T-helper 1 cell (primary cell): ENCODE measurements around the gene FAIM2.
"Not testable (repeated sequence)": the region's sequence is repeated elsewhere in the genome, so short reads cannot be mapped to it uniquely, and the experiment has no call there.

Source experiments
- DNase-seq, 5 donors: peaks; one replicate each; pipeline ENCODE4 v3.0.0-alpha.2; 2012 to 2020

The FAIM2 gene

DNA sequence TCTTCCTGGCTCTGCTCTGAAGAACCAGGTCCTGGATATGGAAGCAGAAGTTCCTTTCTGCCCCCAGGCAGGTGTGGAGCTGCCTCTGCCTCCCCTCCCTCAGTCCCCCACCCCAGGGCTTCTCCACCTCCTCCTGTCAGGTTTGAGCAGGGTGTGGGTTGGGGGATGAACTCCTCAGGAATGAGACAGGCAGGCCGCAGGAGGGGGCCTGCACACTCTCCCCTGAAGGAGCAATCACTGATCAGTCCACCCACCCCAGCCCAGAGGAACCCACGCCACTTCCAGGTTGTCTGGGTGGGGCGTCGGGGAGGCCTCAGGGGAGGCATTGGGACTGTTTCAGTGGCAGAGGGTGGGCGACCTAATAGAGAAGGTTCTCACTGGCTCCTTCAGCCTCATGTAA, 26.6 kb downstream of the FAIM2 start:
- DNase-seq: no peak

DNA sequence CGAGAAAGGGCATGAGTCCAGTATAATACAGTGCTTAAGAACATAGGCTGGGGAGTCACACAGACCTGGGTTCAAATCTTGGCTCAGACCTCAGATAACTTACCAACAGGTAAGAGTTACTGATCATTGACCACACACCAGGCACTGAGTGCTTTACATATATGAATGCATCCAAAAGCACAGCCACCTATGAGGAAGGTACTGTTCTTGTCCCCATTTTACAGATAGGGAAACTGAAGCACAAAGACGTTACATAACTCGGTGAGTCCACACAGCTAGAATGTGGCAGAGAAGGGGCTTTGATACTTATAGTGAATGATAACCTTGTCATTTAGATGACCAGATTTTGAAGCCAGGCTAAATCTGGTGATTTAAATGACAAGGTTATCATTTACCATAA, 27.6 kb downstream of the FAIM2 start:
- DNase-seq: no peak

DNA sequence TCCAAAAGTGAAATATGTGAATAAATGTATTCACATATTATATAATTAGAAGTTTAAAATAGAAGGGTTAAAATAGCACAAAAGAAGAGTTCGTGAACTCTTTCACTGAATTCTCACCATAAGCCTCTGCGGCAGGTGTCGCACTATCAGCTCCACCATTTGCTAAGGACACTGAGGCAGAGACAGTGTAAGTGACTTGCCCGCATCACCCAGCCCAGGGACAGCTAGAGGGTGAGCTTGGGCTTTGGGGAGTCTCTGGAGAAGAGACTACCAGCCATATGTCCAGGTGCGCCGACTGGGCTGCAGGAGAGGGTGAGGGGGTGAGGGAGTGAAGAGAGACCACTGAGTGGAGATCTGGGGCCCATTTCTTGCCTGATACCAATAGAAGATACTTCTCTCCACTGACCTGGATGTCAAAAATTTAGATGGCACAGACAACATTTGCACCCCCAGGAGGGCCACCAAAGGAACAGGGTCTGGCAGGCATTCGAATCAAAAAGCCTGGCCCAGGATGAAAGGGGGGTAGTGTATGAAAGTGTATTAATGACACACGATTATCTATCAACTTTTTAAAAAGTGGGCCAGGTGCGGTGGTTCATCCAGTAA, 28.5 kb downstream of the FAIM2 start:
- DNase-seq: no peak

DNA sequence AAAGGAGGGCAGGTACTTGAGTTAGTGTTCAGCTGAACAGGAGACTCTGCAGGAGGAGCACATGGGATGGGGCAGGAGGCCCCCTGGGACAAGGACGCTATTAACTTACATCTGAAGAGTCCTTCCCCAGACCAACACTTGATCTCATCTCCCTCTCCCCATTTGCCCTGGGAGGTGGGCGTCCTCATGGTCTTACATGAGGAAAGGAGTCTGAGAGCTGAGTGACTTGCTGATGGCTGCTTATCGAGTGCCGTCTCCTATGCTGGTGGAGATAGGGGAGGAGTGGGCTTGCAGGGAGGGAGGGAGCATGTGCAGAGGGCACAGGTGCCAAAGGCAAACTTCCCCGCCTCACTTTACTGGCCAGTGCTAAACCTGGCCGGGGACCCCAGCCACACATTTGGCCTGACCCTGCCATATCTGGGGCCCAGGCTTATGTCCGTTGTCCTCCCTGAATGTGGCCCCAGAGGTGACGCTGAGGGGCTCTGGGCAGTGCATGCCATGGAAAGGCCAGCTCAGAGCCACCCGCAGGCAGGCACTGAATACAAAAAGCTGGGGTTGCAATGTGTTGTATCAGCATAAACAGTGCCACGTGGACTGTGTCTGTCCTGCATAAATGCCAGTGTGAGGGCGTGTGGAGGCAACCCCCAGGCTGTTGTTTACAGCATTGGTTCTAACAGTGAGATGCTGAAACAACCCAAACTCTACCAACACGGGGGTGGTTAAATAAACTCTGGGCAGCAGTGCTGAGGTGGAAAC, 29.4 kb downstream of the FAIM2 start:
- DNase-seq: no peak

DNA sequence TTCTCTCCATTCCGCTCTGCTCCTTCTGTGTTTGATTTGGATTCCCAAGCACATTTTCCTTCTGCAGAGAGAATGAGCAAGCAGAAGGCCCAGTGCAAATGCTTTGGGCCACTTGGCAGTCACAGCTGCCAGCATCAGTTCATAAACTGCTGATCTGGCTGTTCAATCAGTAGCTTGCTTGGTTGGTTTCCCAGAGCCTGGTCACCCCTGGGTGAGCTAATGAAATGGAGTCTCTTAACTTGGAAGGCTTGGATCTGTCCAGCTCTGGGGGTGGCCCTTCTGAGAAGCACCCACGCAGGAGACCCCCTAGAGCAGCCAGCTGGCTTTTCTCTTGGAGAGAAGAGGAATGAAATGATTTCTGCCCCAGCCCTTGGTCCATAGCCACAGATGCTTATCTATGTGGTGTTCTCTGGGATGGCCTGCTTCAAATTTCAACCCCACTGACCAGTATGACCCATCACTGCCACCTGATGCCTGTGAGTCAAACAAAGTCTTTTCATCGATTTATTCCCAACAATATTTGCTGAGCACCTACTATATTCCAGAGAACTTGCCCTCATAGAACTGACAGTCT, 30.3 kb downstream of the FAIM2 start:
- no peak for DNase-seq

DNA sequence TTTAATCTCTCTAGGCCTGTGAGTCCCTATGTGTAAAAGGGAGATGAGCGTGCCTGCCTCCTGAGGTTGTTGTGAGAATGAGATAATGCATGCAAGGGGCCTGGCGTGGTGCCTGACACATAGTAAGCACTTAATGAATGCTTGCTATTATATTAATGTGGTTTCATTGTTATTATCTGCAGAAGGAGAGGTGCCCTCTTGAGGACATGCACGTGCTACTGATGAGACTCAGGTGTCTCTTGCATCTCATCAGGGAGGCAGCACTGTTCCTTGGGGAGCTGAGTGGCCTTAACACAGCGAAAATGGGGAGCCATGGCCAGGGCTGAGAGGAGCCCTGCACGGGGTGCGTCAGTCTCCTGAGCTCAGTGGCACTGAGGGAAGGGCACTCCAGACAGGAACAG, 30.9 kb downstream of the FAIM2 start:
- DNase-seq: no peak

DNA sequence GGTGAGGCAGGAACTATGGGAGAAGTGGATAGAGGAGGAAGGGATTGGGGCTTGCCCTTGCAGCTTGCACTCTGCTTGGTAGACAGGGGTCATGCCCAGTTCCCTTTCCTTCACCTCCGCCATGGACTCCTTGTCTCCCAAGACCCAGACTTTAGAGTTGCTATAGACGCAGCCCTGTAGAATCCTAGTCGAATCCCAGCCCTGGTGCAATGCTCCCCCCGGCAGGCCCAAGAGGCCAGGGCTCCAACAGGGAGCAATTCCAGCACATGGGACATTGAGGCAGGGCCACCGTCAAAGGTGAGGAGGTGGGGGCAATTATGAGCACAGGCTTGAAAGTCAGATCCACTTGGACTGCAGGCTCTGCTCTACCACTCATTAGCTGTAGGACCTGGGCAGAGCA, 31.3 kb downstream of the FAIM2 start:
- no peak for DNase-seq

DNA sequence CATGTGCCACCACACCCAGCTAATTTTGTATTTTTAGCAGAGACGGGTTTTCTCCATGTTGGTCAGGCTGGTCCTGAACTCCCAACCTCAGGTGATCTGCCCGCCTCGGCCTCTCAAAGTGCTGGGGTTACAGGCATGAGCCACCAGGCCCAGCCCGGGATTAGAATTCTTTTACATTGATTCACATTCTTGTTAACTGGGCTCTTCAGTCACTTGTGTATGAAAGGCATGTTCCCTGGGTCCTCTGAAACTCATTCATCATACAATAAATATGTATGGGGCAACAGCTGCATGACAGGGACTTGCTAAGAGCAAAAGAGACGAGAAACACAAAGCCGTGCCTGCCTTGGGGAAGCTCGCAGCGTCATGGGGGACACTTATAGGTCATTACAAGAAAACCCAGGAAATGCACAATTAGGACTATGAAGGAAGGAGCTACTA, 31.9 kb downstream of the FAIM2 start:
- DNase-seq: not testable (repeated sequence)

DNA sequence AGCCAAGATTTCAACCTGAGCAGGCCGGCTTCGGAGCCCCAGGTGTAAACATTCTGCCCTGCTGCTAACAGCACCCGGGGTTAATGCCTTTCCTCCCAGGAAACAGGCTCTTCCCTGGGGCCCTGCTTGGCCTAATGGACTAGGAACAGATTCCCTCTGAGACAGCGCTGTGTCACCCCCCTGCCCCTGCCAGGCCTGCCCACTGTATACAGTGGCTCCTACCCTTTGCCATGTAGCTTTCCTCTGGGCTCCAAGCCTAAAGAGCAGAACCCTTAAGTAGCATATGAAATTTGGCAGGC, 32.5 kb downstream of the FAIM2 start:
- no peak for DNase-seq

DNA sequence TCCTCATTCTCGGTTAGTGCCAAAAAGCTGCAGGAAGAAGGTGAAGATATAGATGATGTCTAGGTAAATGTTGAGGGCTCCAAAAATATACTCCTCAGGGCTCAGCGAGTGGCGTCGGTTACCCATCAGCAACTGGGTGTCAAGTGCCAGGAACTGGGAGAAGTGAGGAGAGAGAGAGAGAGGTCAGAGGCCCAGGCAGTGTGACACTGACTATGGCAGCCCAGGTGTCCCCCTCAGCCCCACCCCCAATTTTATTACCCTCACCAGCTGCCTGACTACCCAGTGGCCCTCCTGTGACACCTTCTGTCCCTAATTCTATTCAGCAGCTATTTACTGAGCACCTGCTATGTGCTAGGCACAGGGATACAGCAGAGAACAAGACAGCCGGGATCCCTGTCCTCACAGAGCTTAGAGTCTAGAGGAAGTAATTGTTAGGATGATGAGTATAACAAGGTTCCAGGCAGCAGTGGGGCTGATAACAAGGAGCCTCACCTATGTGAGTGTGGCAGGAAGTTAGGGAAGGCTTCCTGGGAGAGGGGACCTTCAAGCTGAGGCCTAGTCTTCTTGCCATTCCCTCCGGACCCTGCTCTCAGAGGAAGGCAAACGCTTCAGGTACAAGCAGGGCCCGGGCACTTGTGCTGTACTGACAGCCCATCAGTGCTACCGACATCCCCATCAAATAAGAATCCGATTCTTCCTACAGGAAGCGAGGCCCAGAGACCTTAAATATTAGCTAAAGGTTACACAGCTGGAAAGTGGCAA, 33.0 kb downstream of the FAIM2 start:
- DNase-seq: no peak

DNA sequence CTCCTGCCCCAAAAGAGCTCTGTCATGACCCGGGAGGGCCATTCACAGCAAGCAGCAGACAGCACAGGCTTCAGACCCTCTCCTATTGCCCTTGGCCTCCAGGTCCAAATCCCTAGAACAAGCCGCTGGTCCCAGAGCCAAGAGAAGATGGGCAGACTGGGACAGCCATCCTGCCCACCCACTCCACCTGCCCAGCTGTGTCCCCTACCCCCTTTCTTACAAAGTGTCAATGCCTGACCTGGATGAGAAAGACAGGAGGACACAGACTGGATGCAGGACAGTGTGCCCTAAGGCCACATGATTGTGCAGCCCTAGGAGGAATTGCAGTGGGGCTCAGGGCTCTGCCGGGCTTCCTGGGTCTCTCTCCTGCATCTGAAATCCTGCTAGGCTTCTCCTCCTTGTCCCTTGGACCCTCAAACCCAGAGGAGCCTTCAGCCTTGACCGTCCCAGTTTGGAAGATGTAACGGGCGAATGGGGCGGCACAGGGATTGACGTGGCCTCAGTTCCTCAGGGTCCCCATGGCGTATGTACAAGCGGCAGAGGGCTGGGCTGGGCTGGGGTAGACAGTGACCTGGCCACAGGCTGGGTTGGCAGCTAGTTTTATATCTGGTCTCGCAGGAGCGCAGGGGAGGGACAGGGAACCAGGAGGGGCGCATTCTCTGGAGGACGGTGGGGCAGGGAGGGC, 33.7 kb downstream of the FAIM2 start:
- DNase-seq: no peak

DNA sequence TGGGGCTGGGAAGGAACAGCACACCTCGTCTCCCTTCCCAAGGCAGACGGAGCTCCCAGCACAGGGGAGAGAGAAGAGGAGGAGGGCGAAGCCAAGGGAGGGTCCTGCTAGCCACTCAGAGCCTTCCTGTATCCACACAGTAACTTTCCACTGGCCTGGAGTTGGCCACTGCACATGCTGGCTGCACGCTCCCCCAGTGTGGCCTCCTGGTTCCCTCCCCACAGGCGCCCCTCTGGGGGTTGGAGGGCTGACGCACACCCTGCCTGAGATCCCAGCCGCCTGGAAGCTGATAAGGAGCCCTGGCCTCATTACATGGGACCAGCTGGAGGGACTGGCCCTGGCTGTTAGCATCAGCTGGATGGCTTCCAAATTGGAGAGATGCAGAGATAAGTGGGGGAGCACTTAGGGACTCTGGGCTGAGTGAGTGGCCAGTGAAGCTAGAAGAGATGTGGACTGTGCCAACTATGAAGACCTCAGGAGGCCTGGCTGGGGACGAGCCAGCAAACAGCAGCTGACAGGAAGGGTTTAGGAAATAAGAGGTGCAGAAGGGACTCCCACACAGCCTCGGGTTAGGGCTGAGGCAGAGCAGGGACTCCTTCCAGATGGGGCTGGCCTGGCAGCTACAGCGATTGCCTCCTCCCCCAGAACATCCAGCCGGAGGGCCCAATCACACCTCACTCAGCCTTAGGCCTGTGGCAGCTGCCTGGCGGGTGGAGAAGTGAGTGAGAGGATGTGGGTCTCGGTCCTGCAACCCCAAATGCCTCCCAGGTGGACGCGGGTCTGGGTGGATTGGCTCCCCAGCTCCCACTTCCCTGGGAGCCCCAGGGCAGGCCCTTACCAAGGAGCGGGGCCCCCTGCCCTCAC, 34.5 kb downstream of the FAIM2 start:
- DNase-seq: no peak

DNA sequence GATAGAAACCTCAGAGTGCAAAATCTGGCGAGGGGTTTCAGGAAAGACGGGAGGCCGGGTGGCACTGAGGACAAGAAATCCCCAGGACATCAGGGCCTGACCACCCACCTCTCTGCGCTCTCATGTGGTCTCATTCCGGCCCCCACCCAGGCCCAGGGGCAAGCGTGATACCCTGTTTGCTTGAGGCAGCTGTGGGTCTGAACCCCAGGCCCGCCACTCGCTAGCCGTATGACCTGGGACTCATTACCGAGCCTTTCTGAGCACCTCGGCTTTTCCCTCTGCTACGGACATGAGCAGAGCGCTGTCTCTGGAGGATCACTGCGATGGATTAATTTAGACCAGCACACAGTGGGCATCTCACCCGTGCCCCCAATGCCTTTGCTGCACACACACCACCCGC, 35.3 kb downstream of the FAIM2 start:
- no peak for DNase-seq

DNA sequence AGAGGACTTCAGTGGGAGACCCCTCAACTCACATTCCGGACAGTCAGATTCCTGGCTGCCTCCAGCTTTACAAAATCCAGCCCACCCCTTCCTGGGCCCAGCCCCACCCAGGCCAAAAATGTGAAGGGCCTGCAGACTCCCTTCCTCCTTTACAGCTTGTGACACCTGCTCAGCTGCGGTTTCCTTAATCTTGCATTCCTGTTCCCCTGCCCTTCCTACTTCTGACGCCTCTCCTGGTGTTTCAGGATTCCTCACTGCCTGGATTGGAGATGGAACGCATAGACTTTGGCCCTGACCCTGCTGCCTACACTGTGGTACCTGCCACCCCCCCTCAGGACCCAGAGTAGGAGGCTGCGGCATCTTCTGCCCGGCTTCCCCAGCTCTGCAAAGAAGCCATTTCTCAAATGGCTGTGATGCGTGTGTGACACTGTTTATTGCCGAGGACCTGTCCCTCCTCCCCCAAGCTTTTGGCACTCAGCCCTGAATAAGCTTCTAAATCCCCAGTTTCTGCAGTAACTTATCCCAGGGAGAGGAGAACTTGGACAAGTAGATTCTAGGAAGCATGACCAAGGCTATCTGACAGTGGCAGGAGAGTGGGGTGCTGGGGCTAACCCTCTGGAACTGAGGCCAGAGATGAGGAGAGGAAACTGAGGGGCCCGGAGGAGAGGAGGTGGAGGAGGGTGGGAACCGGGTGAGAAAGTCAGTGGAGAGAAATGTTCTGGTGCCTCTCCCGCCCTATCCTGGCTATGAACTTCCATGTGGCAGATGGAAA, 35.9 kb downstream of the FAIM2 start:
- no peak for DNase-seq

DNA sequence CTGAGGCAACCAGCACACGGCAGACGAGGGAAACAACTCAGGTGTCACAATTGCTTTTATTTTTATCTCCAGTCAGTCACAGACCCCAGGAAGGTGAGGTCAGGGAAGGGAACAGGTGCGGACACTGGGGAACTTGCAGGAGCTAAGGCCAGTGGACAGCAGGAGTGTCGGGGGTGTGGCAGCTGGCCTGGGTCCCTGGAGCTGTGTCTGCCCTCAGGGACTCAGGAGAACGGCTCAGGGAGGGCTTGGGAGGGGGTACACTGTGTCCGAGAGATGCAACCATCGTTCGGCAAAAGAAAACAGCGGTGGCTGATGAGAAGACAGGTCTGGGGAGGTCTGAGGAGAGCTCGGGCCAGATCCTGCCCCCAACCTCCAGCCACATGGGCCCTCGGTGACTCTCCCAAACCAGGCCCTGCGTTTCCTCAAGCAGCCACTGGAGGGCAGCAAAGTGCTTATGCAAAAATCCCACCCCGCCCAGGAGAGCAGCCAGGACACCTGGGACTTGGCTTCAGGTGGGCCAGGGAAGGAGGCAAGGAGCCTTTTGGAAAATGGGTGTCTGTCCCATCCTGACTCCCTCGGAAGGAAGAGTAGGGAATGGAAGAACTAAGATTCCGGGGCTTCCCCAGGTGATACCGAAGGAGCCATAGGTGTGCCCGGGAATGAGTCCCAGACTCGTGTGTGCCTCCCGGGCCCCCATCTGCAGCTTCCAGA, 36.7 kb downstream of the FAIM2 start:
- DNase-seq: peak; percentile 38 to 62 (median 53)

DNA sequence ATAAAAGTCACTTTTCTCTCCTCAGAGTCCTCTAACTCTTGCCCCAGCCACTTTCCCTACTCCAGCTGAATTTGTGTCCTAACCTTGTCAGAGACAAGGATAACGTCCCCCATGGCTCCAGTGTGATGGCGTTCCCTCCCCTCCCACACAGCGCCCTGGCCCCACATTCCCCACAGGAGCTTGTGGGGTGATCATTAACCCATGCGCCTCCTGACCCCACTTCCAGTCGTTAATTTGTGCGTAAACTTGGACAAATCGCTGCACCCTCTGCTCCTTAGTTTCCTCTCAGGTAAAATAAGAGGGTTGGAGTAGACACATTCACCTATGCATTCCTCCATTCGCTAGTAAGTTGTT, 37.9 kb downstream of the FAIM2 start:
- no peak for DNase-seq

DNA sequence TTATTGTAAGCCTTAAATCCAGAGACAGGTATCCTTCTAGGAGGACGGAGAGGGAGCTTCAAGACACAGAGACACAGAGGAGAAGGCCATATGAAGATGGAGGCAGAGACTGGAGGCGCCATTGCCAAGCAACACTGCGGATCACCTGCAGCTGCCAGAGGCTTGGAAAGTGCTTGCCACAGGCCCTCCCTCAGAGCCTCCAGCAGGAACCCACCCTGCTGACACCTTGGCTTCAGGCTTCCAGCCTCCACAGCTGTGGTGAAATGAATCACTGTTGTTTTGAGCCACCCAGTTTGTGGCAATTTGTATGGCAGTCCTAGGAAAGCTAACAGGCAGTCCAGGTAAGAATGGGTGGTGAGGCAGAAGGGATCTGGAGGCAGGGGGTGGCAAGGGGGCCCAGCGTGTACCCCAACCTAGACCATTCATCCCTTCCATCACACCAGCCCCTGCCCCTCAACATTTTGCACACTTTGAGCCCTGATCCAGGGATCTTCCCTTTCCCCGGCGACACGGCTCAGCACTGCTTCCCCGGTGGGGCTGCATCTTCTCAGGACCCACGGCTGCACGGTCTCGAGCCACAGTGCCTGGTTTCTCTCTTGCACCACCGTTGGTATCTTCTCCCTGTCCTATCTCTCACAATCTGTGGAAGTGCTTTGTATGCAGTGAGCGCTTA, 38.5 kb downstream of the FAIM2 start:
- DNase-seq: no peak

DNA sequence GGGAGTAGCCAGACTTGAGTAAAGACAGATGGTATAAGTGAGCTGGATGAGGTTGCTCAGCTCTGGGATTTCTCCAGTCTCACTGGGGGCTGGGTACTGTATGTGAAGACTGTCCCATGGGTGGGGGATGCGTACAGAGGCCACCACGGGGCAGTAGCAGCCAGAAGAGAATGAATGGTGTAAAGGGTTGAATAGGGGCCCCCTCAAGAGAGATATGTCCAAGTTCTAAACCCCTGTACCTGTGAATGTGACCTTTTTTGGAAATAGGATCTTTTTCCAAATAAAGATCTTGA, 39.0 kb downstream of the FAIM2 start:
- DNase-seq: no peak

DNA sequence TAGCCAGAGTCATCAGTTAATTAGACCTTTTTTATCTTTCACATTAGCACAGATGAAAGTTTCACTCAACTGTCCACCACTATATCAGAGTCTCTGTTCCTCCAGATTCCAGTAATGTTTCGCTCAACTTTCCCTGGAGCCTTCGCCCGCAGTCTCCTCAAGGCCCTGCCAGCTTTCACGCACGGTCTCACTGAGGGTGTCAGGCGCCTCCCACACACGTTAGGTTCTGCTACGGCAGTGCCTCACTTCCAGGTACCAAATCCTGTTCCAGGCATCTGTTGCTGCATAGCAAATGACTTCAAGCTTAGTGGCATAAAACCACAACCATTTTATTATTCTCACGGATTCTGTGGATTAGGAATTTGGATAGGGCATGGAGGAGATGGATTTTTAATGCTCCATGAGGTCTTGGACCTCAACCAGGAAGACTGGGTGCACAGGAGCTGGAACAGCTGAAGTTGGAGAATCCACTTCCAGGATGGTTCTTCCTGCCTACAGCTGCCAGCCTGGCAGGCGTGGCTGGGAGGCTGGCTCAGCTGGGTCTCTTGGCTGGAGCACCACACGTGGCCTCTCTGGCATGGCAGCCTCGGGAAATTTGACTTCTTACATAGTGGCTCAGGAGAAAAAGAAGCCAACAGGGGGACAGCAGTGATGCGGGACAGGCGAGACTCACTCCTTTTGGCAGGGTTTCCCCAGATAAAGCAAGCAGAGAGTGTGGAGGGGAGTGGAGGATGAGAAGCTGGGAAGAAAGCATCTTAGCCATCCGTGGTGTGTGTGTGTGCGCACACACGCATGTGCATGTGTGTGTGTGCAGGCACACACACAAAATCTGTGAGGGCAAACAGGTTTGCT, 39.5 kb downstream of the FAIM2 start:
- DNase-seq: no peak
